PFSK-1 (cell line): ENCODE data around the gene DUXB.

Source experiments
- POLR2AphosphoS5 ChIP-seq: IDR thresholded peaks from 2 replicates; pipeline ENCODE4 v1.6.1; 2012; ENCODE audit warnings: low read depth, mild to moderate bottlenecking, control low read depth, low read length, moderate library complexity
- REST ChIP-seq, 2 experiments: IDR thresholded peaks; 2 replicates each; pipeline versions ENCODE4 v1.6.1 to v1.8.0; 2011 to 2012; ENCODE audit warnings: low read depth in 2 of 2, low read length in 2 of 2, control low read depth in 1 of 2, inconsistent platforms in 1 of 2, mild to moderate bottlenecking in 1 of 2, moderate library complexity in 1 of 2; ENCODE audit not compliant: insufficient read depth in 1 of 2
- SIN3A ChIP-seq: IDR thresholded peaks from 2 replicates; pipeline ENCODE4 v1.6.1; 2012; ENCODE audit warnings: mild to moderate bottlenecking, low read length, moderate library complexity, borderline replicate concordance; ENCODE audit not compliant: insufficient read depth
- TAF1 ChIP-seq: IDR thresholded peaks from 2 replicates; pipeline ENCODE4 v1.6.1; 2012; ENCODE audit warnings: low read length, control low read depth, borderline replicate concordance; ENCODE audit not compliant: insufficient read depth

DNA sequence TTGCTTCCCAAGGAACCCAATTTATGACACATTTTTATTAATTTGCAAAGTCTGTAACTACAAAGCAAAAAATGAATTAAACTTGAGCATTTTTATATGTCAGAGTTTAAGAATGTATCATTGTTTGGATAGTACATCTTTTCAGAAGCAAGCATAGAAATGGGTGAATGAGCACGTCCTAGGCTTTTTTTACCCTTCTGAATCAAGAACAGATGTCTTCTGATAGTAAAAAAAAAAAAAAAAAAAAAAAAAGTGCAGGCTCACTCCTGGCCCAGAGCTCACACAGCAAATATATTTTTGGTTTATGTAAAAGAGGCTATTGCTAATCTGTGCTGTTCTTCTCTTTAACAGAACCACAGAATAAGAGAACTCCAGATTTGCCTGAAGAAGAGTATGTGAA is 47.3 kb downstream of the DUXB start:
- TF ChIP-seq TAF1 (no peak), POLR2AphosphoS5 (no peak), REST (IDR thresholded peaks at IDR 0.05; ENCODE audit: insufficient read depth in 1 of 2, low read depth in 2 of 2, low read length in 2 of 2) (no peak), SIN3A (no peak)
